VCaP (cell line): ENCODE data around the gene DTD1.
A peak's percentile ranks its signal among the peaks of the same experiment; 100 is the strongest.

Source experiments
- H3K27ac ChIP-seq: fragments of 450-650 bp; 2 replicates; pipeline ENCODE4 v1.5.1; 2017
- CTCF ChIP-seq: fragments of 450-650 bp; conservative IDR thresholded peaks from 2 replicates; pipeline ENCODE4 v1.5.1; 2017; ENCODE audit warnings: mild to moderate bottlenecking, moderate library complexity

DTD1 gene

GRCh38 chr20:18632196-18632789 is 44.4 kb downstream of the DTD1 start:
- TF ChIP-seq CTCF: peak; percentile 99
- no peak overlapping the region for H3K27ac ChIP-seq

- H3K27ac ChIP-seq: no peak overlapping the region; the same call in 1 of the 2 replicates
- no peak for TF ChIP-seq CTCF
These were observed 45.6 kb downstream of the DTD1 start for GRCh38 chr20:18633411-18633810.

GRCh38 chr20:18634501-18634900 is 46.6 kb downstream of the DTD1 start:
- no peak for TF ChIP-seq CTCF
- H3K27ac ChIP-seq: no peak overlapping the region

- TF ChIP-seq CTCF: no peak
- H3K27ac ChIP-seq: peak overlapping the region; percentile 38; the same call in 1 of the 2 replicates
These were observed 47.5 kb downstream of the DTD1 start for GRCh38 chr20:18635380-18635779.

- no peak overlapping the region for H3K27ac ChIP-seq
- TF ChIP-seq CTCF: no peak
These were observed 49.4 kb downstream of the DTD1 start for GRCh38 chr20:18637224-18637623.

- no peak overlapping the region for H3K27ac ChIP-seq
- TF ChIP-seq CTCF: no peak
These were observed 50.9 kb downstream of the DTD1 start for GRCh38 chr20:18638768-18639167.

GRCh38 chr20:18639501-18639979 is 51.7 kb downstream of the DTD1 start:
- H3K27ac ChIP-seq: no peak overlapping the region
- no peak for TF ChIP-seq CTCF
